Mesenchymal stem cell (in vitro differentiated cells and primary cell): ENCODE data around the gene AGPAT4.
A peak's percentile ranks its signal among the peaks of the same experiment; 100 is the strongest.

Experiments used
- DNase-seq: peaks from one replicate; pipeline ENCODE4 v3.0.0-alpha.2; 2013
- H2AFZ ChIP-seq: one replicate; pipeline ENCODE4 v1.6.1; 2013; ENCODE audit warnings: low read depth, mild to moderate bottlenecking, control low read depth, inconsistent platforms, low read length, moderate library complexity
- H2AK5ac ChIP-seq: 2 replicates; pipeline ENCODE4 v1.6.1; 2013; ENCODE audit warnings: low read length, moderate library complexity, mild to moderate bottlenecking, inconsistent platforms; ENCODE audit not compliant: severe bottlenecking
- H2BK120ac ChIP-seq: one replicate; pipeline ENCODE4 v1.6.1; 2013; ENCODE audit warnings: low read depth, mild to moderate bottlenecking, inconsistent platforms, low read length, moderate library complexity
- H2BK12ac ChIP-seq, 2 experiments: one replicate each; pipeline ENCODE4 v1.6.1; 2013; ENCODE audit warnings: inconsistent platforms in 2 of 2, low read length in 2 of 2, mild to moderate bottlenecking in 2 of 2, moderate library complexity in 2 of 2, control low read depth in 1 of 2
- H2BK15ac ChIP-seq: one replicate; pipeline ENCODE4 v1.6.1; 2013; ENCODE audit warnings: mild to moderate bottlenecking, low read depth, inconsistent platforms; ENCODE audit not compliant: poor library complexity, severe bottlenecking
- H2BK5ac ChIP-seq: 2 replicates; pipeline ENCODE4 v1.6.1; 2013; ENCODE audit warnings: low read depth, mild to moderate bottlenecking, low read length, control low read depth, inconsistent platforms; ENCODE audit not compliant: poor library complexity, severe bottlenecking
- H3K14ac ChIP-seq, 2 experiments: one replicate each; pipeline ENCODE4 v1.6.1; 2013; ENCODE audit warnings: inconsistent platforms in 2 of 2, low read length in 2 of 2, control low read depth in 1 of 2, mild to moderate bottlenecking in 1 of 2, moderate library complexity in 1 of 2
- H3K18ac ChIP-seq, 2 experiments: one replicate each; pipeline ENCODE4 v1.6.1; 2013; ENCODE audit warnings: inconsistent platforms in 2 of 2, low read length in 2 of 2, control low read depth in 1 of 2, low read depth in 1 of 2, mild to moderate bottlenecking in 1 of 2
- H3K23ac ChIP-seq, 2 experiments: one replicate each; pipeline ENCODE4 v1.6.1; 2013; ENCODE audit warnings: inconsistent platforms in 2 of 2, low read length in 2 of 2, mild to moderate bottlenecking in 2 of 2, moderate library complexity in 2 of 2, control low read depth in 1 of 2
- H3K27ac ChIP-seq: 2 replicates; pipeline ENCODE4 v1.5.1; 2013; ENCODE audit warnings: mild to moderate bottlenecking, moderate library complexity, low read length, control low read depth, inconsistent platforms; ENCODE audit not compliant: poor library complexity, severe bottlenecking
- H3K27me3 ChIP-seq, 2 experiments: 2 replicates each; pipeline versions ENCODE4 v1.6.1 to v1.7.0; 2013; ENCODE audit warnings: low read length in 2 of 2, mild to moderate bottlenecking in 2 of 2, moderate library complexity in 2 of 2, control low read depth in 1 of 2, inconsistent platforms in 1 of 2; ENCODE audit not compliant: control insufficient read depth in 1 of 2, insufficient read depth in 1 of 2
- H3K36me3 ChIP-seq, 2 experiments: 2 replicates each; pipeline versions ENCODE4 v1.6.1 to v1.7.0; 2013; ENCODE audit warnings: low read length in 2 of 2, control low read depth in 1 of 2, inconsistent platforms in 1 of 2, low read depth in 1 of 2, mild to moderate bottlenecking in 1 of 2; ENCODE audit not compliant: insufficient read depth in 2 of 2, control insufficient read depth in 1 of 2
- H3K4ac ChIP-seq, 2 experiments: one replicate each; pipeline ENCODE4 v1.6.1; 2013; ENCODE audit warnings: inconsistent platforms in 2 of 2, low read length in 2 of 2, mild to moderate bottlenecking in 2 of 2, moderate library complexity in 2 of 2, control low read depth in 1 of 2, low read depth in 1 of 2
- H3K4me1 ChIP-seq: 2 replicates; pipeline ENCODE4 v1.6.1; 2013; ENCODE audit warnings: low read depth, low read length, control low read depth; ENCODE audit not compliant: control insufficient read depth, insufficient read depth
- H3K4me2 ChIP-seq: 2 replicates; pipeline ENCODE4 v1.6.1; 2013; ENCODE audit warnings: low read length, mild to moderate bottlenecking, inconsistent platforms; ENCODE audit not compliant: poor library complexity, severe bottlenecking
- H3K4me3 ChIP-seq, 2 experiments: 2 replicates each; pipeline versions ENCODE4 v1.5.1 to v1.7.0; 2013; ENCODE audit warnings: low read length in 2 of 2, mild to moderate bottlenecking in 2 of 2, control low read depth in 1 of 2, low read depth in 1 of 2; ENCODE audit not compliant: insufficient read depth in 1 of 2
- H3K79me1 ChIP-seq: replicated peaks from 2 replicates; pipeline ENCODE4 v1.6.1; 2013; ENCODE audit warnings: mild to moderate bottlenecking, control low read depth, low read length, inconsistent platforms; ENCODE audit not compliant: poor library complexity, severe bottlenecking
- H3K9ac ChIP-seq: 2 replicates; pipeline ENCODE4 v1.7.0; 2013; ENCODE audit warnings: mild to moderate bottlenecking, low read length, moderate library complexity
- H3K9me3 ChIP-seq: 2 replicates; pipeline ENCODE4 v1.7.0; 2013; ENCODE audit warnings: mild to moderate bottlenecking, low read length; ENCODE audit not compliant: control insufficient read depth
- H4K8ac ChIP-seq: one replicate; pipeline ENCODE4 v1.6.1; 2013; ENCODE audit warnings: inconsistent platforms, mild to moderate bottlenecking, low read length, moderate library complexity
- H4K91ac ChIP-seq: one replicate; pipeline ENCODE4 v1.6.1; 2013; ENCODE audit warnings: mild to moderate bottlenecking, low read length, inconsistent platforms
- WGBS: methylation state at CpG from one replicate; pipeline ENCODE4 v1.1.7; 2013; ENCODE audit warnings: mixed read lengths; 5-methylcytosine and 5-hydroxymethylcytosine counted together

The AGPAT4 gene

GRCh38 chr6:161271343-161272030, 2.4 kb downstream of the AGPAT4 start:
- Histone ChIP-seq H4K8ac (no peak overlapping the region), H3K14ac (peak overlapping the region in 1 of 2 experiments; percentile 3), H4K91ac (no peak overlapping the region), H3K27ac (no peak overlapping the region), H2BK15ac (no peak overlapping the region), H2BK12ac (no peak overlapping the region), H3K9me3 (no peaks in the 10 kb centered on the region), H2AFZ (no peak overlapping the region), H2AK5ac (peak overlapping the region; percentile 34), H3K36me3 (peaks cover 3 to 13% of the 10 kb centered on the region in 2 experiments), H3K4ac (no peak overlapping the region), H3K27me3 (no peaks in the 10 kb centered on the region), H2BK5ac (no peak overlapping the region), H3K4me1 (peaks cover 5% of the 10 kb centered on the region), H3K79me1 (peaks cover 30% of the 10 kb centered on the region), H2BK120ac (no peak overlapping the region), H3K23ac (no peak overlapping the region), H3K4me3 (peak overlapping the region in 1 of 2 experiments; percentile 96), H3K4me2 (no peak overlapping the region), H3K9ac (peak overlapping the region; percentile 97), H3K18ac (no peak overlapping the region)
- 69% methylated on average over 6 of the region's 8 CpGs for WGBS
- DNase-seq: peak; percentile 50

GRCh38 chr6:161270116-161270515, 3.7 kb downstream of the AGPAT4 start:
- H3K4me1 ChIP-seq: peaks cover 14% of the 10 kb centered on the region
- no peak overlapping the region for H3K4me2 ChIP-seq
- peaks cover 3 to 19% of the 10 kb centered on the region in 2 experiments for H3K36me3 ChIP-seq
- no peak overlapping the region for H2AK5ac ChIP-seq
- no peaks in the 10 kb centered on the region for H3K9me3 ChIP-seq
- no peaks in the 10 kb centered on the region for H3K27me3 ChIP-seq
- H2BK120ac ChIP-seq: no peak overlapping the region
- no peak for DNase-seq
- no peak overlapping the region for H3K14ac ChIP-seq
- no peak overlapping the region for H3K27ac ChIP-seq
- H3K18ac ChIP-seq: no peak overlapping the region
- H3K9ac ChIP-seq: no peak overlapping the region
- H4K8ac ChIP-seq: no peak overlapping the region
- no peak overlapping the region for H2BK15ac ChIP-seq
- H3K79me1 ChIP-seq: peaks cover 35% of the 10 kb centered on the region
- H4K91ac ChIP-seq: no peak overlapping the region
- no peak overlapping the region for H3K23ac ChIP-seq
- 100% methylated on average over 4 of the region's 5 CpGs for WGBS
- H2BK12ac ChIP-seq: no peak overlapping the region
- no peak overlapping the region for H2BK5ac ChIP-seq
- no peak overlapping the region for H2AFZ ChIP-seq
- H3K4me3 ChIP-seq: no peak overlapping the region
- no peak overlapping the region for H3K4ac ChIP-seq

DNA sequence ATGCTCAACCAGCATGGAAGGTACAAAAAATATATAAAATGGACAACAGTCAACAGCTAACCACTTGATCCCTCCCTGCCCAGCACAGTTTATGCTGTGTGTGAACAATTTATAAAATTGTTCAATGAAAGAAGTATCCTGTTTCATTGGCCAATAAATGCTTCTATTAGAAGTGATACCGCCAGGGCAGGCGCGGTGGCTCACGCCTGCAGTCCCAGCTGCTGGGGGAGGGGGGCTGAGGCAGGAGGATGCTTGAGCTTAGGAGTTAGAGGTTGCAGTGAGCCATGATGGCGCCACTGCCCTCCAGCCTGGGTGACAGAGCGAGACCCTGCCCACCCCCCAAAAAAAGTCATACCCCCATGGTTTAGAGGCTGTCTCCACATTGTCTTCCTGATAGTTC, 4.6 kb downstream of the AGPAT4 start:
- no peak overlapping the region for H3K4me3 ChIP-seq
- H3K36me3 ChIP-seq: peaks cover 7 to 23% of the 10 kb centered on the region in 2 experiments
- H3K14ac ChIP-seq: no peak overlapping the region
- H3K23ac ChIP-seq: peak overlapping the region in 1 of 2 experiments; percentile 89
- H2BK15ac ChIP-seq: no peak overlapping the region
- H2BK5ac ChIP-seq: no peak overlapping the region
- no peaks in the 10 kb centered on the region for H3K9me3 ChIP-seq
- no peak overlapping the region for H3K18ac ChIP-seq
- DNase-seq: no peak
- H3K27me3 ChIP-seq: no peaks in the 10 kb centered on the region
- H3K79me1 ChIP-seq: peaks cover 41% of the 10 kb centered on the region
- WGBS: 98% methylated on average over 6 of the region's 6 CpGs
- no peak overlapping the region for H4K91ac ChIP-seq
- H2BK120ac ChIP-seq: no peak overlapping the region
- H3K4ac ChIP-seq: no peak overlapping the region
- H3K4me2 ChIP-seq: no peak overlapping the region
- no peak overlapping the region for H3K9ac ChIP-seq
- no peak overlapping the region for H3K27ac ChIP-seq
- H2AFZ ChIP-seq: no peak overlapping the region
- H4K8ac ChIP-seq: peak overlapping the region; percentile 9
- H2AK5ac ChIP-seq: no peak overlapping the region
- H2BK12ac ChIP-seq: no peak overlapping the region
- peaks cover 14% of the 10 kb centered on the region for H3K4me1 ChIP-seq

DNA sequence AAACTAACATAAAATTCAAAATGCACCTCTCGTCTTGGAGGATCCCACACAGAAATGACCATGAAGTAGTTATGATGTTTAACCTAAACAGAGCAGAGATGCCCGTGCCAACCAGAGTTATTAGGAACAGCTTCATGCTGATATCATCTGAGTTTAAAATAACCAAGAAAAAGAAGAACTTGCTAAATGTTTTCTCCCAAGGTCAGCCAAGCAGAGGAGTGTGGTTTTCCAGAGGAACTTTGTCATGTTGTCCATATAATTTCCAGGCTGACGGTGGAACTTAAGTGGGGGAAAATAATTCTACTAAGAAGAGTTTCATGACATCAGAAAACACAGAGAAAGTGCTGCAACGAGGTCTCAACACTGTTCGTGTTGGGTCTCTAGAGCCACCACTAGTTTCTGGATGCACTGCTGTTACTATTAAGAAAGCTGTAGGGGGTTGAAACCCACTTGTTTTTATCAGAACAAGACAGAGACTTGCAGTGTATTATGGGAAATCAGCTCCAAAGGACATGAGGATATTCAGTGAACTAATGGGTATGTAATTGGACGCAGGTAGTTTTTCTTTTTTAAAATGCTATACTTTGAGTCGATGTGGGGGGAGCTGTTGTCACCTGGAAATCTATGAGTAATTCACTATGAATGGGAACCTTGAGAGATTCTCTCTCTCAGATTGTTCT, 5.2 kb downstream of the AGPAT4 start:
- Histone ChIP-seq H3K4me2 (no peak overlapping the region), H3K23ac (no peak overlapping the region), H2AK5ac (no peak overlapping the region), H3K36me3 (peaks cover 10 to 28% of the 10 kb centered on the region in 2 experiments), H2BK12ac (no peak overlapping the region), H3K14ac (no peak overlapping the region), H4K8ac (no peak overlapping the region), H3K9ac (no peak overlapping the region), H2AFZ (no peak overlapping the region), H3K27ac (no peak overlapping the region), H4K91ac (no peak overlapping the region), H2BK5ac (no peak overlapping the region), H2BK120ac (no peak overlapping the region), H2BK15ac (no peak overlapping the region), H3K18ac (no peak overlapping the region), H3K9me3 (no peaks in the 10 kb centered on the region), H3K4me1 (peaks cover 14% of the 10 kb centered on the region), H3K27me3 (no peaks in the 10 kb centered on the region), H3K79me1 (peaks cover 44% of the 10 kb centered on the region), H3K4ac (no peak overlapping the region), H3K4me3 (no peak overlapping the region)
- DNase-seq: no peak
- WGBS: 87% methylated on average over 6 of the region's 7 CpGs
